ENCODE results near the gene ALKBH7.

- TF ChIP-seq POLR2A (IDR thresholded peaks at IDR 0.05) (no peak), CTCF (IDR thresholded peaks at IDR 0.05) (no peak), EP300 (IDR thresholded peaks at IDR 0.05) (no peak)
Observed at GRCh38 chr19:6374711-6375410, 2.3 kb downstream of the ALKBH7 start.
